ENCODE measurements around the gene SIGMAR1. TPM values are rescaled to one million over a fixed set of nuclear protein-coding genes. Genes with fewer than 3 reads are reported as not detected.

The SIGMAR1 gene
- total and polyA plus RNA-seq, 2 of the 8 experiments (the other 6 are each of a cell fraction or from before 2014, with no cell fraction given): 84.2 to 134 TPM

GRCh38 chr9:34591248-34591916 lies 46.2 kb downstream of the SIGMAR1 start (continued):
- no peak for TF ChIP-seq POU5F1 (IDR thresholded peaks at IDR 0.05; ENCODE audit: low read depth, low read length)
- TF ChIP-seq MAFK (IDR thresholded peaks at IDR 0.05; ENCODE audit: low read depth, low read length): no peak
- TF ChIP-seq GABPA (IDR thresholded peaks at IDR 0.05; ENCODE audit: borderline replicate concordance, insufficient read depth, low read length): peak; percentile 72; the same call in 1 of the 2 replicates
- no peak for TF ChIP-seq SIX5 (IDR thresholded peaks at IDR 0.05; ENCODE audit: low read depth, low read length)
